NCI-H1436 treated with DMSO at 0.1 percent for 48 hours (cell line): ENCODE results near the gene GRIA1.

Experiments
- DNase-seq: peaks from one replicate; lab custom pipeline; 2025; lab: John Stamatoyannopoulos, UW

The GRIA1 gene

GRCh38 chr5:153546566-153546965 is 56.1 kb downstream of the GRIA1 start:
- DNase-seq: no peak

GRCh38 chr5:153551537-153552079 is 61.1 kb downstream of the GRIA1 start:
- DNase-seq: no peak

- no peak for DNase-seq
Observed at GRCh38 chr5:153552886-153553285, 62.4 kb downstream of the GRIA1 start.

GRCh38 chr5:153555420-153556114 is 65.1 kb downstream of the GRIA1 start:
- DNase-seq: no peak

GRCh38 chr5:153558957-153559356 is 68.5 kb downstream of the GRIA1 start:
- no peak for DNase-seq

GRCh38 chr5:153559926-153560325 is 69.5 kb downstream of the GRIA1 start:
- no peak for DNase-seq

- DNase-seq: no peak
Observed at GRCh38 chr5:153562189-153562588, 71.7 kb downstream of the GRIA1 start.

- no peak for DNase-seq
Observed at GRCh38 chr5:153565822-153566221, 75.4 kb downstream of the GRIA1 start.

- DNase-seq: no peak
Observed at GRCh38 chr5:153569036-153569435, 78.6 kb downstream of the GRIA1 start.

- DNase-seq: no peak
Observed at GRCh38 chr5:153571162-153571561, 80.7 kb downstream of the GRIA1 start.

GRCh38 chr5:153572411-153573145 is 82.1 kb downstream of the GRIA1 start:
- no peak for DNase-seq

- DNase-seq: no peak
Observed at GRCh38 chr5:153573326-153574033, 83.0 kb downstream of the GRIA1 start.

- DNase-seq: no peak
Observed at GRCh38 chr5:153584126-153584959, 93.9 kb downstream of the GRIA1 start.

GRCh38 chr5:153584960-153585359 is 94.5 kb downstream of the GRIA1 start:
- no peak for DNase-seq

GRCh38 chr5:153585622-153586277 is 95.3 kb downstream of the GRIA1 start:
- DNase-seq: no peak

- no peak for DNase-seq
Observed at GRCh38 chr5:153592081-153592480, 101.6 kb downstream of the GRIA1 start.

GRCh38 chr5:153594785-153595184 is 104.3 kb downstream of the GRIA1 start:
- DNase-seq: no peak

- no peak for DNase-seq
Observed at GRCh38 chr5:153598099-153598498, 107.6 kb downstream of the GRIA1 start.

GRCh38 chr5:153601377-153601776 is 110.9 kb downstream of the GRIA1 start:
- no peak for DNase-seq

- no peak for DNase-seq
Observed at GRCh38 chr5:153605386-153605785, 114.9 kb downstream of the GRIA1 start.

- DNase-seq: no peak
Observed at GRCh38 chr5:153610009-153610408, 119.5 kb downstream of the GRIA1 start.
